Karpas-422 (cell line): ENCODE data around the gene TLR10. TPM values are rescaled to one million over a fixed set of nuclear protein-coding genes. Genes with fewer than 3 reads are reported as not detected.
"Not testable (repeated sequence)": the region's sequence is repeated elsewhere in the genome, so short reads cannot be mapped to it uniquely, and the experiment has no call there.

ENCODE experiments used
- DNase-seq: peaks from one replicate; pipeline ENCODE4 v3.0.0-alpha.2; 2015
- H2AFZ ChIP-seq: fragments of 200-600 bp; sonication (generic); 2 replicates; pipeline ENCODE4 v1.6.1; 2014; ENCODE audit warnings: antibody characterized with exemption, low read length, mixed read lengths
- H3K27ac ChIP-seq: fragments of 200-600 bp; sonication (generic); 2 replicates; pipeline ENCODE4 v1.5.1; 2014; ENCODE audit warnings: mild to moderate bottlenecking, low read length, moderate library complexity
- H3K27me3 ChIP-seq: fragments of 200-600 bp; sonication (generic); 2 replicates; pipeline ENCODE4 v1.6.1; 2014; ENCODE audit warnings: low read length, mixed read lengths
- H3K36me3 ChIP-seq: fragments of 200-600 bp; sonication (generic); 2 replicates; pipeline ENCODE4 v1.6.1; 2014; ENCODE audit warnings: low read length, mixed read lengths; ENCODE audit not compliant: insufficient read depth
- H3K4me1 ChIP-seq: fragments of 200-600 bp; sonication (generic); 2 replicates; pipeline ENCODE4 v1.6.1; 2014; ENCODE audit warnings: mild to moderate bottlenecking, low read length, mixed read lengths
- H3K4me2 ChIP-seq: fragments of 200-600 bp; sonication (generic); 2 replicates; pipeline ENCODE4 v1.6.1; 2014; ENCODE audit warnings: low read length, low read depth, mild to moderate bottlenecking; ENCODE audit not compliant: poor library complexity, severe bottlenecking
- H3K4me3 ChIP-seq: fragments of 200-600 bp; sonication (generic); 2 replicates; pipeline ENCODE4 v1.5.1; 2014; ENCODE audit warnings: mild to moderate bottlenecking, antibody characterized with exemption, low read length, mixed read lengths
- H3K79me2 ChIP-seq: fragments of 200-600 bp; sonication (generic); 2 replicates; pipeline ENCODE4 v1.6.1; 2014; ENCODE audit warnings: mild to moderate bottlenecking, low read length, mixed read lengths
- H3K9ac ChIP-seq: fragments of 200-600 bp; sonication (generic); 2 replicates; pipeline ENCODE4 v1.6.0; 2014; ENCODE audit warnings: low read length
- H3K9me2 ChIP-seq: fragments of 200-600 bp; sonication (generic), shearing (Covaris generic); replicated peaks from 2 replicates; pipeline ENCODE4 v1.6.0; 2014; ENCODE audit warnings: mild to moderate bottlenecking, low read length, moderate library complexity; ENCODE audit not compliant: insufficient read depth
- H3K9me3 ChIP-seq: fragments of 300-700, 200-600 bp; sonication (generic); 2 replicates; pipeline ENCODE4 v1.6.1; 2014; ENCODE audit warnings: low read length, mixed read lengths
- H4K20me1 ChIP-seq: fragments of 200-600 bp; sonication (generic); 2 replicates; pipeline ENCODE4 v1.6.1; 2014; ENCODE audit warnings: mild to moderate bottlenecking, antibody characterized with exemption, low read length, low read depth; ENCODE audit not compliant: insufficient read depth
- total RNA-seq: library from RNA; depleted of rRNA; stranded (reverse); fragments of >200 nt; shearing (Covaris generic); gene quantifications from 2 replicates; pipeline ENCODE4 v1.2.3, GENCODE V29; 2014; ENCODE audit warnings: low replicate concordance

TLR10 gene
- total RNA-seq, 1 experiment from 2014 or later, result 142 TPM

DNA sequence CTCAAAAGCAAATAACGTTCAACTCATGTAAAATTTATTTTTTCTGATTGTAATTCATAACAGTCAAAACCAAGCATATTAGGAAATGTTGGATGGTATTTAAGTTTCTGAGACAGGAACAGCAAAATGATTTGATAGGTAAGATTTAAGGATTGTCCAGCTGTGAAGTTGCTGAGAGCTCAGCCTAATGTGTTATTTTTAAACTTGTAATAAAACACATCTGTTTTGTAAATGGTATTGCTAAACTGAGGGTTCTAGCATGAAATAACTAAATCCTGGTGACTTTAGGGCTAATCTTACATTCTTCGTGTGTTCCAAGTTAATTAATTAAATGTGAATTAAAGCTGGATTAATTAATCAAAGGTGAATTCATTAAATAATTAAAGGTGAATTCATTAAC is 13.3 kb downstream of the TLR10 start:
- Histone ChIP-seq H3K36me3 (peaks cover 14% of the 10 kb centered on the region), H3K27me3 (no peaks in the 10 kb centered on the region), H3K79me2 (peaks cover 12% of the 10 kb centered on the region), H4K20me1 (no peaks in the 10 kb centered on the region), H2AFZ (0 out of 2 replicates have a peak overlapping the region, but pooled peaks have one; percentile 4), H3K9me3 (no peaks in the 10 kb centered on the region), H3K4me3 (no peak overlapping the region), H3K4me2 (peak overlapping the region; percentile 41), H3K9me2 (no peaks in the 10 kb centered on the region), H3K9ac (peak overlapping the region; percentile 39), H3K4me1 (peaks cover 28% of the 10 kb centered on the region), H3K27ac (peak overlapping the region; percentile 88)
- DNase-seq, result no peak

GRCh38 chr4:38768968-38769394 is 13.8 kb downstream of the TLR10 start:
- peaks cover 9% of the 10 kb centered on the region for H3K36me3 ChIP-seq

GRCh38 chr4:38766940-38767339 is 15.8 kb downstream of the TLR10 start:
- not testable (repeated sequence) for H3K4me3 ChIP-seq, H3K9ac ChIP-seq, H3K9me2 ChIP-seq, H3K27me3 ChIP-seq, H2AFZ ChIP-seq, H3K4me2 ChIP-seq, H3K9me3 ChIP-seq, H3K36me3 ChIP-seq, H4K20me1 ChIP-seq, H3K79me2 ChIP-seq
- Histone ChIP-seq H3K4me1 (peaks cover 50% of the 10 kb centered on the region), H3K27ac (peak overlapping the region; percentile 88; the same call in 1 of the 2 replicates)
- DNase-seq, result peak; percentile 39

More at GRCh38 chr4:38768968-38769394, 13.8 kb downstream of the TLR10 start:
- Histone ChIP-seq H4K20me1 (no peaks in the 10 kb centered on the region), H3K27me3 (no peaks in the 10 kb centered on the region), H3K79me2 (peaks cover 8% of the 10 kb centered on the region), H3K9me2 (no peaks in the 10 kb centered on the region), H2AFZ (0 out of 2 replicates have a peak overlapping the region, but pooled peaks have one; percentile 4), H3K9ac (peak overlapping the region; percentile 39), H3K4me3 (no peak overlapping the region), H3K27ac (peak overlapping the region; percentile 88), H3K9me3 (no peaks in the 10 kb centered on the region), H3K4me2 (peak overlapping the region; percentile 41), H3K4me1 (peaks cover 29% of the 10 kb centered on the region)
- DNase-seq, result peak; percentile 76

DNA sequence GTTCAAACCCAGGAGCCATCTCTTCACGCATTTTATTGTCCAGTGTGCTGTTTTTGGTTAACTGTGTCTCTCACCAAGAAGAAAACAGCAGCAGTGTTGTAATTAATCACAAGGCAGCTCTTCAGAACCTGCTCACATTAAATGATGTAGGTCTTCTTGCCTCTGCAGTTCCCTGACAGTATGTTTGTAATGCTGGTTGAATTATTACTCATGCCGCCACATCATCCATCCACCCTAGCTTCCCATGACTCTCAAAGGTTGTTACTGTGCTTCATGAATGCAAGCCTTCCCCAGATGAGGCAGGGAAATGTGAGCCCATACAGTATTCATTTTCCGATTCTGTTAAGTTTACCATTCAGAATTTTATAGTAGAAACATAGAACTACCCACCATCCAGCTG is 17.4 kb downstream of the TLR10 start:
- Histone ChIP-seq H3K9me2 (no peaks in the 10 kb centered on the region), H3K4me2 (no peak overlapping the region), H3K9me3 (no peaks in the 10 kb centered on the region), H3K9ac (no peak overlapping the region), H3K27ac (peak overlapping the region; percentile 100), H3K79me2 (no peaks in the 10 kb centered on the region), H3K4me1 (peaks cover 63% of the 10 kb centered on the region), H3K36me3 (no peaks in the 10 kb centered on the region), H2AFZ (no peak overlapping the region), H3K4me3 (no peak overlapping the region), H3K27me3 (no peaks in the 10 kb centered on the region), H4K20me1 (no peaks in the 10 kb centered on the region)
- no peak for DNase-seq

- Histone ChIP-seq H3K4me3 (no peak overlapping the region), H2AFZ (no peak overlapping the region), H3K9me3 (no peaks in the 10 kb centered on the region), H3K9ac (peak overlapping the region; percentile 21; the same call in 1 of the 2 replicates), H3K36me3 (no peaks in the 10 kb centered on the region), H3K9me2 (no peaks in the 10 kb centered on the region), H3K4me1 (peaks cover 63% of the 10 kb centered on the region), H3K4me2 (no peak overlapping the region), H3K27me3 (no peaks in the 10 kb centered on the region), H4K20me1 (no peaks in the 10 kb centered on the region), H3K27ac (peak overlapping the region; percentile 100), H3K79me2 (no peaks in the 10 kb centered on the region)
- peak; percentile 41 for DNase-seq
These were observed 18.5 kb downstream of the TLR10 start for GRCh38 chr4:38764277-38764676.

DNA sequence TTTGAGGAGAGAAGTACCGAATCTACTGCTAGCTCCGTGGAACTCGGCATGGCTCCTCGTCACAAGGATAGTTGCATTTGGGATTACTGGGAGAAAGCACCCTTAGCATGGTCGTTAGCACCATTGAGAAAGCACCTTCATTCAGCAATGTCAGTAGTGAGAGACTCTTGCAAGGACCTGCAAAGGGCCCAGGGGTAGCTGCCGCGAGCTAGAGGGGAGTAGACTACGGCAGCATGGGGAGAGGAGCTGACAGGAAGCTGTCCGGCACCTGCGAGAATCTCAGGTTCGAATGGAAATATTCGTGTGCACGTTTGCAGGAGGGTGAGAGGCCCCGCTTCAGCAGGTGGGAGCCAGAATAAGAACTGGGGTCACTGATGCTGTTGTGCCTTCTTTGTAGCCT is 20.2 kb downstream of the TLR10 start:
- Histone ChIP-seq H3K9ac (peak overlapping the region; percentile 90), H3K9me2 (no peaks in the 10 kb centered on the region), H2AFZ (no peak overlapping the region), H3K36me3 (no peaks in the 10 kb centered on the region), H3K4me2 (peak overlapping the region; percentile 89), H3K27ac (peak overlapping the region; percentile 100), H3K27me3 (no peaks in the 10 kb centered on the region), H3K4me3 (peak overlapping the region; percentile 60), H3K9me3 (no peaks in the 10 kb centered on the region), H3K4me1 (peaks cover 67% of the 10 kb centered on the region), H3K79me2 (no peaks in the 10 kb centered on the region), H4K20me1 (no peaks in the 10 kb centered on the region)
- DNase-seq, result peak; percentile 95

DNA sequence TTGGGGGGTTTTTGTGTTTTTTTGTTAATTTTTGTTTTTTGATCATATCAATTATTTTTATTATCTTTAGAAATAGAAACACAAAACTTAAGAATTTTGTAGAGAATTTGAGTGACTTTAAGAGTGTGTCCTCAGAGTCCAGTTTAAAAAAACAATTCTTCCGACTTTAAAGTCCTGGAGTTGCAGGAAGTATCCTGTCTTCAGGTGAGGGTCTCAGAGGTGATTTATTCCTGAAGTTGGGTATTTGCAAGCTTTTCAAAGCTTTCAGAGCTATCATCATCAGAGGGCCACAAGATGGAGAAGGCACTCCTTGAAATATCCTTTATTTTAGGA is 23.0 kb downstream of the TLR10 start:
- H3K27me3 ChIP-seq, result no peaks in the 10 kb centered on the region
- peak overlapping the region; percentile 77 for H3K9ac ChIP-seq
- H4K20me1 ChIP-seq, result no peaks in the 10 kb centered on the region
- H3K4me2 ChIP-seq, result peak overlapping the region; percentile 84
- H2AFZ ChIP-seq, result no peak overlapping the region
- no peaks in the 10 kb centered on the region for H3K79me2 ChIP-seq
- H3K4me3 ChIP-seq, result peak overlapping the region; percentile 26; the same call in 1 of the 2 replicates
- peaks cover 73% of the 10 kb centered on the region for H3K4me1 ChIP-seq
- H3K9me3 ChIP-seq, result no peaks in the 10 kb centered on the region
- DNase-seq, result no peak
- H3K9me2 ChIP-seq, result no peaks in the 10 kb centered on the region
- peak overlapping the region; percentile 100 for H3K27ac ChIP-seq
- H3K36me3 ChIP-seq, result no peaks in the 10 kb centered on the region

- Histone ChIP-seq H3K79me2 (no peaks in the 10 kb centered on the region), H3K4me2 (peak overlapping the region; percentile 84), H3K4me1 (peaks cover 70% of the 10 kb centered on the region), H3K36me3 (no peaks in the 10 kb centered on the region), H3K27ac (peak overlapping the region; percentile 100), H3K4me3 (0 out of 2 replicates have a peak overlapping the region, but pooled peaks have one; percentile 11), H4K20me1 (no peaks in the 10 kb centered on the region), H3K9ac (peak overlapping the region; percentile 59), H2AFZ (peak overlapping the region; percentile 90; the same call in 1 of the 2 replicates), H3K9me2 (no peaks in the 10 kb centered on the region), H3K9me3 (no peaks in the 10 kb centered on the region), H3K27me3 (no peaks in the 10 kb centered on the region)
- DNase-seq, result peak; percentile 92
These were observed 23.5 kb downstream of the TLR10 start for GRCh38 chr4:38759113-38759789.
